HepG2 (cell line): ENCODE measurements around the gene MRLN. TPM values are rescaled to one million over a fixed set of nuclear protein-coding genes. Genes with fewer than 3 reads are reported as not detected.

Experiments
- ATAC-seq: fragments of 200-7000 bp; cut with Tn5 transposase; 3 replicates; pipeline ENCODE4 v1.9.1; 2020; ENCODE audit warnings: mild to moderate bottlenecking, moderate library complexity
- BruUV-seq: library from RNA; stranded (reverse); fragments of 400-500 nt; replicated peaks from 2 replicates; lab custom pipeline; 2021; lab: Mats Ljungman, UMichigan
- CTCF ChIA-PET: fragments of 300-600 bp; formaldehyde crosslinking; extraction: SDS; loops from one replicate; lab custom pipeline; 2021; ENCODE audit warnings: low total read pairs, inconsistent platforms, low intra/inter-chr PET ratio; lab: Yijun Ruan, JAX
- POLR2A ChIA-PET: fragments of 350-600 bp; sonication (Branson Sonifier 250); formaldehyde crosslinking; loops from one replicate; lab custom pipeline; 2020; ENCODE audit warnings: antibody characterized with exemption, inconsistent platforms; lab: Yijun Ruan, JAX
- DNase-seq: peaks from one replicate; pipeline ENCODE4 v3.0.0-alpha.2; 2015; ENCODE audit warnings: low spot score
- FAIRE-seq: peaks from 3 replicates; lab custom pipeline; 2011; peaks lifted over from hg19 to GRCh38; lab: Jason Lieb, UNC
- H2AFZ ChIP-seq: one replicate; pipeline ENCODE4 v1.6.1; 2011; ENCODE audit warnings: low read length, inconsistent platforms
- H3K27ac ChIP-seq: fragments of 300-600 bp; 3 replicates; pipeline ENCODE4 v1.8.0; 2011; ENCODE audit warnings: mixed run types, mild to moderate bottlenecking, mixed read lengths, low read length, inconsistent platforms; ENCODE audit not compliant: insufficient read depth; ENCODE audit errors: extremely low read length
- H3K27me3 ChIP-seq, 2 experiments: fragments of 200-600 bp in 1 of 2; 2 replicates in 1 of 2; 3 replicates in 1 of 2; pipeline versions ENCODE4 v1.6.0 to v1.8.0; 2011; ENCODE audit warnings: low read length in 2 of 2, mild to moderate bottlenecking in 2 of 2, moderate library complexity in 2 of 2, inconsistent platforms in 1 of 2; ENCODE audit not compliant: insufficient read depth in 2 of 2, control insufficient read depth in 1 of 2
- H3K36me3 ChIP-seq, 2 experiments: fragments of 200-600 bp in 1 of 2; replicated peaks in 1 of 2; 2 replicates in 1 of 2; 3 replicates in 1 of 2; pipeline versions ENCODE4 v1.5.1 to v1.8.0; 2011; ENCODE audit warnings: low read length in 2 of 2, inconsistent platforms in 1 of 2; ENCODE audit not compliant: insufficient read depth in 2 of 2, control insufficient read depth in 1 of 2
- H3K4me1 ChIP-seq: 2 replicates; pipeline ENCODE4 v1.5.1; 2012; ENCODE audit warnings: low read length, inconsistent platforms; ENCODE audit not compliant: insufficient read depth
- H3K4me2 ChIP-seq: 2 replicates; pipeline ENCODE4 v1.6.0; 2011; ENCODE audit warnings: low read depth, low read length, inconsistent platforms
- H3K4me3 ChIP-seq, 3 experiments: fragments of 200-600 bp in 1 of 3; sonication (generic), shearing (Covaris generic) in 1 of 3; replicated peaks in 1 of 3; 2 replicates each; pipeline ENCODE4 v1.5.1; 2011 to 2016; ENCODE audit warnings: low read length in 3 of 3, inconsistent platforms in 2 of 3, low read depth in 2 of 3, mild to moderate bottlenecking in 2 of 3, control low read depth in 1 of 3, mixed read lengths in 1 of 3; ENCODE audit not compliant: insufficient read depth in 1 of 3
- H3K79me2 ChIP-seq: one replicate; pipeline ENCODE4 v1.6.1; 2011; ENCODE audit warnings: low read length, inconsistent platforms; ENCODE audit not compliant: insufficient read depth
- H3K9ac ChIP-seq: 2 replicates; pipeline ENCODE4 v1.6.0; 2011; ENCODE audit warnings: mild to moderate bottlenecking, low read depth, low read length, inconsistent platforms; ENCODE audit not compliant: insufficient read depth
- H3K9me3 ChIP-seq: 2 replicates; pipeline ENCODE4 v1.5.1; 2012; ENCODE audit warnings: mild to moderate bottlenecking, low read length
- H4K20me1 ChIP-seq: 2 replicates; pipeline ENCODE4 v1.6.0; 2011; ENCODE audit warnings: inconsistent platforms, mild to moderate bottlenecking, low read length, moderate library complexity; ENCODE audit not compliant: insufficient read depth
- BORCS8-MEF2B ChIP-seq: sonication (generic); formaldehyde crosslinking; IDR thresholded peaks from 2 replicates; pipeline ENCODE4 v1.8.0; 2022; ENCODE audit warnings: mild to moderate bottlenecking, missing genetic modification reagents
- U2AF1 ChIP-seq: fragments of 200-400 bp; formaldehyde crosslinking; optimal IDR thresholded peaks from 2 replicates; pipeline ENCODE3; 2017; ENCODE audit warnings: mild to moderate bottlenecking, low read depth, low read length
- ZNF142 ChIP-seq: sonication (generic); formaldehyde crosslinking; IDR thresholded peaks from 2 replicates; pipeline ENCODE4 v1.4.0; 2020; ENCODE audit warnings: missing genetic modification reagents
- ZNF512B ChIP-seq: sonication (generic); formaldehyde crosslinking; IDR thresholded peaks from 2 replicates; pipeline ENCODE4 v1.5.1; 2020; ENCODE audit warnings: missing genetic modification reagents, mild to moderate bottlenecking, borderline replicate concordance
- ZNF749 ChIP-seq: sonication (generic); formaldehyde crosslinking; IDR thresholded peaks from 2 replicates; pipeline ENCODE4 v1.8.0; 2022; ENCODE audit warnings: mild to moderate bottlenecking, missing genetic modification reagents, moderate library complexity, borderline replicate concordance
- WGBS: methylation state at CpG from one replicate; pipeline ENCODE4 v1.1.6; 2017; ENCODE audit warnings: low lambda C conversion rate; 5-methylcytosine and 5-hydroxymethylcytosine counted together
- in situ Hi-C: cut with HindIII; loops from 2 replicates; pipeline ENCODE4 v1.10.0; 2017; ENCODE audit warnings: low pct_unique_long_range_greater_than_20kb; ENCODE audit not compliant: extremely low pct_ligation_motif_present
- intact Hi-C: fragments of 100-400 bp; cut with micrococcal nuclease; formaldehyde crosslinking; loops from one replicate; pipeline ENCODE4 v1.10.0; 2022; ENCODE audit not compliant: unreplicated experiment
- polyA plus RNA-seq, 8 experiments: library from polyadenylated mRNA; depleted of rRNA in 3 of 8; stranded (reverse) in 7 of 8; unstranded in 1 of 8; fragments of >200 nt; fragmentation: Illumina TruSeq in 4 of 8; extraction: Trizol in 4 of 8; gene quantifications; 2 replicates each; pipeline versions ENCODE4 v1.2.1 to v1.2.3, GENCODE V29; 2011 to 2016; ENCODE audit warnings: low read depth in 4 of 8, missing spikeins in 1 of 8, mixed read lengths in 1 of 8; ENCODE audit not compliant: insufficient read depth in 1 of 8
- total RNA-seq, 5 experiments: library from RNA; depleted of rRNA; stranded (reverse); fragments of >200 nt; fragmentation: Illumina TruSeq; extraction: Trizol; gene quantifications; 2 replicates each; pipeline ENCODE4 v1.2.3, GENCODE V29; 2016; ENCODE audit warnings: low read depth in 1 of 5

The MRLN gene
- total and polyA plus RNA-seq, 2 of the 13 experiments (the other 11 are each of a cell fraction or from before 2014, with no cell fraction given): not detected

- TF ChIP-seq ZNF512B (no peak), BORCS8-MEF2B (CRISPR knock-in tag) (no peak)
Measured at GRCh38 chr10:59713196-59713821, 39.9 kb downstream of the MRLN start (continued).

- no peak for ATAC-seq
- no peak overlapping the region for H3K27ac ChIP-seq
- H3K79me2 ChIP-seq: no peaks in the 10 kb centered on the region
- in situ Hi-C loops (no loop called here), intact Hi-C loops (no loop called here)
- no peaks in the 10 kb centered on the region for H3K9me3 ChIP-seq
- no peak for FAIRE-seq
- peaks cover 3 to 45% of the 10 kb centered on the region in 2 experiments; a peak in 3 of 5 replicates for H3K27me3 ChIP-seq
- no peak overlapping the region for H3K4me3 ChIP-seq
- H3K9ac ChIP-seq: no peak overlapping the region
- no peaks in the 10 kb centered on the region for H3K36me3 ChIP-seq
- ChIA-PET POLR2A (no interaction called here), CTCF (no interaction called here)
- H3K4me1 ChIP-seq: 0 out of 2 replicates have a peak, but pooled peaks cover 7% of the 10 kb centered on the region
- TF ChIP-seq U2AF1 (no peak), ZNF142 (CRISPR knock-in tag) (no peak), ZNF749 (CRISPR knock-in tag) (no peak)
- DNase-seq: no peak
- H3K4me2 ChIP-seq: no peak overlapping the region
- no peak overlapping the region for H2AFZ ChIP-seq
- 28% methylated on average over 3 of the region's 3 CpGs for WGBS
- no peaks in the 10 kb centered on the region for H4K20me1 ChIP-seq
- no TSS peak for BruUV-seq
Measured at GRCh38 chr10:59711871-59712494, 41.3 kb downstream of the MRLN start.
